Mesothelial cell of epicardium (in vitro differentiated cells): ENCODE data around the gene NR6A1. TPM values are rescaled to one million over a fixed set of nuclear protein-coding genes. Genes with fewer than 3 reads are reported as not detected.

ENCODE experiments used
- DNase-seq, 2 experiments: peaks; one replicate each; pipeline ENCODE4 v3.0.0; 2021; ENCODE audit warnings: low spot score in 2 of 2; ENCODE audit not compliant: unreplicated experiment in 2 of 2
- H3K27ac Mint-ChIP-seq: 2 replicates; pipeline ENCODE4 v1.8.0; 2021; ENCODE audit warnings: mixed read lengths
- H3K27me3 Mint-ChIP-seq: 2 replicates; pipeline ENCODE4 v1.8.0; 2021; ENCODE audit warnings: low read depth, mixed read lengths
- H3K36me3 Mint-ChIP-seq: 2 replicates; pipeline ENCODE4 v1.8.0; 2021; ENCODE audit warnings: mixed read lengths
- H3K4me1 Mint-ChIP-seq: 2 replicates; pipeline ENCODE4 v1.8.0; 2021; ENCODE audit warnings: mixed read lengths
- H3K4me3 Mint-ChIP-seq: 2 replicates; pipeline ENCODE4 v1.8.0; 2021; ENCODE audit warnings: mild to moderate bottlenecking, moderate library complexity, mixed read lengths
- H3K9me3 Mint-ChIP-seq: 2 replicates; pipeline ENCODE4 v1.8.0; 2021; ENCODE audit warnings: mixed read lengths
- CTCF ChIP-seq: fragments of 200-600 bp; sonication (generic); IDR thresholded peaks from one replicate; pipeline ENCODE4 v1.5.0; 2021; ENCODE audit warnings: antibody characterized with exemption; ENCODE audit not compliant: unreplicated experiment
- total RNA-seq: library from RNA; stranded (reverse); gene quantifications from 3 replicates; pipeline ENCODE4 v1.2.1, GENCODE V29; 2021

Gene NR6A1
- total RNA-seq, 1 donor from 2014 or later: 5.9 TPM

GRCh38 chr9:124793015-124793541, 22.0 kb upstream of the NR6A1 start:
- H3K9me3 Mint-ChIP-seq: no peaks in the 10 kb centered on the region
- H3K4me3 Mint-ChIP-seq: no peak overlapping the region
- H3K27ac Mint-ChIP-seq: no peak overlapping the region
- H3K36me3 Mint-ChIP-seq: no peaks in the 10 kb centered on the region
- no peaks in the 10 kb centered on the region for H3K27me3 Mint-ChIP-seq
- DNase-seq: no peak
- H3K4me1 Mint-ChIP-seq: peaks cover 10% of the 10 kb centered on the region
- TF ChIP-seq CTCF: no peak

- Mint-ChIP-seq H3K9me3 (no peaks in the 10 kb centered on the region), H3K4me1 (peaks cover 5% of the 10 kb centered on the region), H3K27me3 (no peaks in the 10 kb centered on the region), H3K4me3 (no peak overlapping the region), H3K36me3 (no peaks in the 10 kb centered on the region), H3K27ac (no peak overlapping the region)
- no peak for TF ChIP-seq CTCF
- no peak for DNase-seq
These were observed 21.3 kb upstream of the NR6A1 start for GRCh38 chr9:124792257-124793014.

GRCh38 chr9:124790801-124791505, 19.8 kb upstream of the NR6A1 start:
- H3K9me3 Mint-ChIP-seq: no peaks in the 10 kb centered on the region
- DNase-seq: no peak
- no peak overlapping the region for H3K27ac Mint-ChIP-seq
- no peaks in the 10 kb centered on the region for H3K36me3 Mint-ChIP-seq
- TF ChIP-seq CTCF: no peak
- H3K27me3 Mint-ChIP-seq: no peaks in the 10 kb centered on the region
- no peak overlapping the region for H3K4me3 Mint-ChIP-seq
- H3K4me1 Mint-ChIP-seq: no peaks in the 10 kb centered on the region

- Mint-ChIP-seq H3K4me1 (no peaks in the 10 kb centered on the region), H3K4me3 (no peak overlapping the region), H3K27me3 (no peaks in the 10 kb centered on the region), H3K9me3 (no peaks in the 10 kb centered on the region), H3K27ac (no peak overlapping the region), H3K36me3 (no peaks in the 10 kb centered on the region)
- no peak for DNase-seq
- no peak for TF ChIP-seq CTCF
These were observed 19.2 kb upstream of the NR6A1 start for GRCh38 chr9:124790301-124790700.

- no peaks in the 10 kb centered on the region for H3K36me3 Mint-ChIP-seq
- H3K27ac Mint-ChIP-seq: no peak overlapping the region
- no peaks in the 10 kb centered on the region for H3K27me3 Mint-ChIP-seq
- TF ChIP-seq CTCF: no peak
- no peaks in the 10 kb centered on the region for H3K9me3 Mint-ChIP-seq
- no peaks in the 10 kb centered on the region for H3K4me1 Mint-ChIP-seq
- DNase-seq: no peak
- H3K4me3 Mint-ChIP-seq: no peak overlapping the region
These were observed 18.4 kb upstream of the NR6A1 start for GRCh38 chr9:124789531-124789930.
